ENCODE results near the gene RAD51B.

Gene RAD51B

DNA sequence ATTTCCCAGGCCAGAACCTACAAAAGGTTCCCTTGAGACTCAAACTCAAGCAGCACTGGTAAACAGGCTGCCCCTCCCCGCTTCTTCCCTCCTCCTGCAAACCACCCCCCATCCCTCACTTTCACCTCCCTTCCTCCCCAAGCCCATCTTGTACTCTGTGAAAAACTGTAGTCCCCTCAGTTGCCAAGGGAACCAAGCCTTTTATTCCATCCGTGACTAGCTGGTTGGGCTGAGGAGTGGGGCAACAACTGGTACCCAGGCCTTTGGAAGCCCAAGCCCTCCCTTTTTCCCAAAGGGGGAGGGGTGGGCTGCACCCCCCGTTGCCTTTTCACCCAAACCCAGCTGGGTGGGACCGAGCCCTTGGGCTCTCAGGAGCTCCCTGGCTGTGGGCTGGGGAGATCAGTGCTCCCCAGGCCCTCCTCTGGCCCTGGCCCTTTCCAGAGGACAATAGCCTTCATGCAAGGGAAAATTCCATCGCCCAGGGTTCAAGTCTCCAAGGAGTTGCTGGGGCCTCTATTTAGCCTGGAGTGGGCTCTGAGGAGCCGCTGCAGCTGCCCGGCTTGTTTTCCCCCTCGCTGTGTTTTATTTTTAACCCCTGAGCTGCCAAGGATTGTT, 911.3 kb downstream of the RAD51B start:
- no peak for DNase-seq

DNA sequence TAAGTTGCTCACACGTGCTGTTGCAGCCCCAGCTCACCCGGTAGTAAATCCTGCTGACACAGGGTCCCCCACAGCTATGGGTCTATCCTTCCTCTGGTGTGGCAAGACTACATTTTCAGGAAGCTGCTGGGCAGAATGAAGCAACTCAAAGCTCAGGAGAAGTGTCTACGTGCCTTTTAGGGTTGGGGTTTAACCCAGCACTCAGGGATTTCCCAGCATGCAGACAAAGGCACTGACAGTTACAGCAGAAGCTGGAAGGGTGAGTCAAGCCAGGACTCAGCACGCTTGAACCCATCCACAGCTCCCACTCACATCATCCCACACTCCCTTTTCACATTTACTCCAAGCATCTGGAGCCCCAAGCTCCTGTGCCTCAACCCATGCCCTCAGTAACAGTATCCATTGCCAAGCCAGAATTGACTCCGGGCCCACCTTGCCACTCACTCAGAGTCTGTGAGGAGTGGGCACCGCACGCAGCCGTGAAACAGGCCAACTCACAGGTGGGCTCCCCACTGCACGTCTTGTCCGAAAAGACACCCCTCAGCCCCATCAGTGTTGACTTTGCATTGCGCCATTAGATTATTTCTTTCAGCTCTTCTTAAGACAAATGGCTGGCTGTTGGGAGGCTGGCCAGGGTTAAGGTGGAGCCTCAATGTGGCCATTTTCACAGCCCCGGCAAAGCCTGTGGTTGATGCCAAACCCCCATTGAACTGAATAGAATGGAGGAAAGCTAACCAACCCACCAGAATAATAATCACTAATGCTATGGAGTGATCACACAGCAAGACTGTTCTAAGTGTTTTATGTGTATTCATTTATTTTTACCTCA, 913.7 kb downstream of the RAD51B start:
- peak; percentile 27 for DNase-seq

DNA sequence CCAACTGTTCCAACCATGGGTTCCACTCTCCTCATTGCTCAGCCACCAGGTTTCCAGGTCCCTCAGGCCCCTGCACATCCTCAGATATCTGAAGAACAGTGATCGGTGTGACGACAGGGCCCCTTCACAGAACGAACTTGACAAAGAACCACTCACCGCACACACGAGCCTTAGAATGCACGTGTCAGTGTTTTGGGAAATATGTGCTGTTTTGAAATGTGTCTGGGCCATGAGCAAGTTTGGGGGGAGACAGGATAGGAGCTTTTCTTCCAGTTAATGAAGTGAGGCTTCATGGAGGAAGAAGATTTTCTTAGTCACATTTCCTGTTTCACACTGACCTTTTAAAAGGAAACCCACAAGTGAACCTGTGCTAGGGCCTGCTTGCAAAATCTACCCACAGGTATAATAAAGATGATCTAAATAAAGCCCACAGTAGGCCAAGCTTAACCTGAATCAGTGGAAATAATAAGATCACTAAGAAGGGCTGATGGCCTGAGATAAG, 914.7 kb downstream of the RAD51B start:
- DNase-seq: peak; percentile 52

DNA sequence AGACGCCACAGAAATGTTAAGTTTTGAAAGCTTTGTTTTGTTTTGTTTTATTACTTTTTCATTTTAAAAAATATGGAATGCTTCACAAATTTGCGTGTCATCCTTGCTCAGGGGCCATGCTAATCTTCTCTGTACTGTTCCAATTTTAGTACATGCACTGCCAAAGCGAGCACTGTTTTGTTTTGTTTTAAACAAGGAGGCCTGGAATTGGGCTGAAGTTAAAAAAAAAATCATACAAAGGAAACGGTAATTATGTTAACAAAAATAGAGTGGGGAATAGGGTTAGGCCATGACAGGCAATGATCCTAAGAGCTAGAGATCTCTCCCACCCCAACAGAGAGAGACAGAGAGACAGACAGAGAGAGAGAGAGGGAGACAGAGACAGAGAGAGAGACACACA, 916.3 kb downstream of the RAD51B start:
- no peak for DNase-seq

DNA sequence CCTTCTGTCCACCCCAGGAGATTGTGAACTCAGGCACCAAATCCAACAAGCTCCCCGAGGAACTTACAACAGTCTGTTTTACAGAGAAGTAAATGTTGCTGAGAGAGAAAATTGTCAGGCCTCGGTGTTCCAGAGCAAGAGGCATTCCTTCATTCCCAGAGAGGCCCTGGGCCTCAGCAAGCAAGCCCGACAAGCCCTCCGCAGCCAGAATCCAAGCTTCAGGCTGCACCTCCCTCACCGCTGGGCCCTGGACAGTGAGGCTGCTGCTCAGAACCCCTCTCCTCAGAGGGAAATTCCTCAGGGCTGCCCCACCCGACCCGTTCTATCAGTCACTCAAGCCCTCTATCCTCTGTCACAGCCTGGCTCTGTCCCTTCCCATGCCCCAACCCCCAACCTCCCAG, 916.9 kb downstream of the RAD51B start:
- DNase-seq: no peak

DNA sequence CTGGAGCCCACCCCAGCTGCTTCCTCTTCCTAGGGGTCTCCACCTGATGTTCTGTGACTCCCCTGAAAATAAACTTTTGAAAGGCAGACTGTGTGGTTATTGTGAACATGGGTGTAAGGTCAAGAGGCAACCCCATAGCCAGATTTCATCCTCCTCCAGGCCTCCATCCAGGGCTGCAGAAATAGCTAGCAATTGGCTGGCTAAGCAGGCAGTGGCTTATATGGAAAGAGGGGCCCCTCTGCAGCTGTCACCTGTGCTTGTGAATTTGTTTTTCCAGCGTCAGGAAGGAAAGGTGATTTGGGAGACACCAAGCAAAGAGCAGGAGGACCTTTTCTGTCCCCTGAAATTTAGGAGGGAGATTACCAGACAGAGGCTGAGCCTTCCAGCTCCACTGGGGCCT, 917.5 kb downstream of the RAD51B start:
- no peak for DNase-seq

DNA sequence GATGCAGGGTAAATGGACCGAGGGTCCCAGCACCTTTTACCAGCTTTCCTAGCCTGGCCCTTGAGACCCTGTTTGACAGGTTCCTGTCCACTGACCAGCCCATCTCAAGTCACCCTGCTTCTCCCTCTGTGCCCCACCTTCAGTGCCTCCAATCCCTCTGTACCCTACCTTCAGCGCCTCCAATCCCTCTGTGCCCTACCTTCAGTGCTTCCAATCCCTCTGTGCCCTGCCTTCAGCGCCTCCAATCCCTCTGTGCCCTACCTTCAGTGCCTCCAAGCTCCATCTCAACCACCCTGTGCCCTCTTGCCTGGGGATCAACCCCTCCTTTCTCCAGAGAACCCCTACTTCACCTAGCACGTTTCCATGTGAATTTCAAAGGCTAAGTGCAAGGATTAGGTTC, 919.0 kb downstream of the RAD51B start:
- no peak for DNase-seq

DNA sequence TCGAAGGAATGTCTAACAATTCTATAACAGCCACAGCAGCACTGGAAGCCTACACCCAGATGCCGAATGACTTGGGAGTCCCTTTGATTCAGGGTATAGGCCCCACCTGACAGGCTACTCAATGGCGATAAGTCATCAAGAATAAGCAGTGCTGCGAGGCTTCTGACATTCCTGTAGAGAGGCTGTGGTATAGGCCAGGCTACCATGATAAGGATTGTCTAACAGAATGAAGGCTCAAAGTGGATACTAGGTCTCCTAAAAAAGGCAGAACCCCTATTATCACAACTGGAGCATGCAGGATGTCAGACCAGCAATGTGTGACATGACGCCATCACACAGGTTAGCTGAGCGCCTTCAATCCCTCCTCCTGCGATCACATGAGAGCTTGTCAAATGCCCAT, 920.1 kb downstream of the RAD51B start:
- no peak for DNase-seq

DNA sequence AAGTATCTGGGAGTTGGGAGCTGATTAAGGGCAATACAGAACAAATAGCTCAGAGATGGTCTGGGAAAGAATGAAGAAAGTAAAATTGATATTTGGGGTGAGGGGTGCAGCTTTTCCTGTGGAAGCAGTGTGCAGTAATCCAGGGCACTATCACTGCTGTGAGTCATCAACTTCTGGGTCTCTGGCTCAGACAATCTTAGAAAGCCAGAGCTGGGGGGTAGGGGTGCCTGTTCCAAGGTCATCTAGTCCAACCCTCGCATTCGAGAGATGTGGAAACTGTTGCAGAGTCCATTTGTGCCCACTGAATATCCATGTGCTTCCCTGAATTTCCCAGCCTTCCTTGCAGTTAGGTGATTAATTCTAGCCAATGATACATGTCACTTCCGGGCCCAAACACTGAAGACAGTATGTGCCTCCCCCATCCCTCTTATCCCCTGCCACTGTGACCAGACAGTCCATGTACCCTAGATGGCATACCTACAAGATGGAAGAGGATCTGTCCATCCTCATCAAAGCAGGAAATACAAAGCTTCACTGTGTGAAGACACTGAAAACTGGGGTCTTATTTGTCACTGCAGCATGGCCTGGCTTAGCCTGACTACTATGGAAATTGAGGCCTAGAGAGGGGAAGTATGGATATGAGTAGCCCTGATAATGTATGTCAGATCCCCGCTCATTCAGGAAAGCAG, 921.4 kb downstream of the RAD51B start:
- DNase-seq: no peak

DNA sequence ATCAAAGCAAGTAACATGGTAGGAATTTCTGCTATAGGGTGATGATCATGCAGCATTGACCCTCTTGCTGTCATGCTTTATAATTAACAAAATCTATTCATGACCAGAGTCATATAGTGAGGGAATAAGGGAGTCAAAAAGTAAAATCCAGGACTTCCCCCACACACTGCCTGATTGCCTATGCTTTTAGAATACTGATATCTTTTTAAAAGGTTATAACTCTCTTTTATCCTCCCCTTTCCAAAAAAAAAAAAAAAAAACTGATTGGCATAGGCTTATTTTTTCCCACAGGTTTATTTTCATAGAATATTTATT, 921.9 kb downstream of the RAD51B start:
- no peak for DNase-seq

DNA sequence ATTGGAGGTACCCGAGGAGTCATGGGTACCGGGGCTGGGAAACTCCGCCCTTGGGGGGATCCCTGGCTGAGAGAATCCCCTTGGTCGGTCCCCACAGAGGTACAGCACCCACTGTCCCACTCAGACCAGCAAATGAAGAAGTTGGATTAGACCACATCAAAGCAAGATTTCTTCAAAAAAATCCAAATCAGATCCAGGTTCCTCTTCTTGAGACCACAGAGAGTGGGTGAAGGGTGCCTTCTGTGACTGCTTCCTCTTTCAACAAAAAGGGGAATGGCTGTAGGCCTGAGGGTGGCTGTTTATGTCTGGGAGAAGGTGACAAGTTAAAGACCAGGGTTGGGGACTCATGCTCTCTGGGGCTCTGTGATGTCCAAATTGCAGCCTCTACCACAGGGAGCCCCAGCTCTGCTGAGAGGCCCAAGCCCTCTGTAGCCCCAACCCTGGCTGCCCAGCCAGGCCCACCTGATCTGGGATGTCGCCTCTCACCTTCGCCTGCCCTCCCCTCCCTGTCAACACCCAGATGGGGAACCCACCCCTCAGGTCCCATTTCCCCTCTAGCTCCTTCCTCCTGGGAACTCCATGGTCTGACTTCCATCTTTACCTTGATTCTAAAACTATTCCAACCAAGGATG, 922.4 kb downstream of the RAD51B start:
- peak; percentile 37 for DNase-seq

DNA sequence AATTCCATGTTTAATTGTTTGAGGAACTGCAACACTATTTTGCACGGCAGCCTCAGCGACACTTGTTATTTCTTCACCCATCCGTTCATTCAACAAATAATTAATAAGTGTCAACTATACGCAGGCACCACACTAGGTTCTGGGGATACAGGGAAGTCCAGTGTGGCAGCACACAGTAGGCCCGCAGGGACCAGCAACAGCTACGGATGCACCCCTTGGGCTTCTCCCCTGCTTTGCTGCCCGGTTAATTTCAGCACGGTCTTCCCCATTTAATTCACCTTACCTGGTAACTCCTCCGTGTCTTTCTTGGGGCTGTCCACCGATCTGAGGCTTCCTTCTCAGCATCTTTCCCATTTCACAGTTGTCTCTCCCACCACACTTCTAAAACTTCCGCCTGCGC, 925.0 kb downstream of the RAD51B start:
- no peak for DNase-seq

DNA sequence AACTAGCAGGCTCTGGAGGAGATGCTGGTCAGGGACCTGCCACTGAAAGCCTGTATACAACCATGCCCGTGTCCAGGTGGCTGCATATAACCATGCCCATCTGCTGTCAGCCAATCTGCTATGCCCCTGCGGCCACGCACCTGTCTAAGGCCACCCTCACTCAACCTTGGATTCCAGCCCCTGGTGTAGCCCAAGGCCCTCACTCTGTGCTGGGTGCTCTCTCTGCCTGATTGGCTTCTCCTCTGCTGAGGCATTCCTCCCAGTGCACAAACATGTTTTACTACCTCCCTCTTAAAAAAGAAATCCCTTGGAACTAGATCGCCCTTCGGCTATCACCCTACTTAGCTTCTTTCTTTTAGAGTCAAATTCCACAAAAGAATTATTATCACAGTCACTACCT, 927.8 kb downstream of the RAD51B start:
- no peak for DNase-seq

DNA sequence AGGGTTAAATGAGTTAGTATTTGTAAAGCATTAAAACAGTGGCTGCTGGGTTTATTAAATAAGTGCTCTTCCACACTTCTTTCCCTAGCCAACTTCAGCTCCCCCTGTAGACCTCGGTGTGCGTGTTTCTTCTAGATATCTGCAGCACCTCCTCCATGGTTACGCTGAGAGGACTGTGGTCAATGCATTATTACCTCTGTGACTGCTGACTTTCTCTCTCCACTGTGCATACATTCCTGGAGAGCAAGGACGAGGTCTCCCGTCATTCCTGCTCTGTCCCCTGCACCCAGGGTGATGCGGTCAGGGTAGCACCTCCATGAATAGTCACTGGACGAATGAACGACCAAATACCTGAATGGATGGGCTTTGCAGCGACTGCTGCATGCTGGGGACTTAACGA, 928.7 kb downstream of the RAD51B start:
- no peak for DNase-seq

DNA sequence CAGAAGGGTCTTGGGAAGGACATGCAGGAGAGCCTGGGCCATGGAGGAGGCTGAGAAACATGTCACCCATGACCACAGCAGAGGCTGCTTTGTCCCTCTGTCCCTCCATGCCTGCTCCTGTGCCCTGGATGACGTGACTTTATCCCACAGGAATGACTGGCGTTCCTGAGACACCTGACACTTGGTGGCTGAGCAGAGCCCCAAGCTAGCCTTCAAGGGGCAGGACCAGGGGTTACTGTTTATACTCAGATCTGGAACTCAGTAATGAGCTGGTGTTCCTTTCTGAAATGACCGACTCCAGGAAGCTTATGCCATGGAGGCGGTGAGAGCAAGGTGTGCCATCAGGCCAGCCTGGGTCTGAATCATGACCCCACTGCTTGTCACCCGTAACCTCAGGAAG, 929.1 kb downstream of the RAD51B start:
- DNase-seq: no peak

DNA sequence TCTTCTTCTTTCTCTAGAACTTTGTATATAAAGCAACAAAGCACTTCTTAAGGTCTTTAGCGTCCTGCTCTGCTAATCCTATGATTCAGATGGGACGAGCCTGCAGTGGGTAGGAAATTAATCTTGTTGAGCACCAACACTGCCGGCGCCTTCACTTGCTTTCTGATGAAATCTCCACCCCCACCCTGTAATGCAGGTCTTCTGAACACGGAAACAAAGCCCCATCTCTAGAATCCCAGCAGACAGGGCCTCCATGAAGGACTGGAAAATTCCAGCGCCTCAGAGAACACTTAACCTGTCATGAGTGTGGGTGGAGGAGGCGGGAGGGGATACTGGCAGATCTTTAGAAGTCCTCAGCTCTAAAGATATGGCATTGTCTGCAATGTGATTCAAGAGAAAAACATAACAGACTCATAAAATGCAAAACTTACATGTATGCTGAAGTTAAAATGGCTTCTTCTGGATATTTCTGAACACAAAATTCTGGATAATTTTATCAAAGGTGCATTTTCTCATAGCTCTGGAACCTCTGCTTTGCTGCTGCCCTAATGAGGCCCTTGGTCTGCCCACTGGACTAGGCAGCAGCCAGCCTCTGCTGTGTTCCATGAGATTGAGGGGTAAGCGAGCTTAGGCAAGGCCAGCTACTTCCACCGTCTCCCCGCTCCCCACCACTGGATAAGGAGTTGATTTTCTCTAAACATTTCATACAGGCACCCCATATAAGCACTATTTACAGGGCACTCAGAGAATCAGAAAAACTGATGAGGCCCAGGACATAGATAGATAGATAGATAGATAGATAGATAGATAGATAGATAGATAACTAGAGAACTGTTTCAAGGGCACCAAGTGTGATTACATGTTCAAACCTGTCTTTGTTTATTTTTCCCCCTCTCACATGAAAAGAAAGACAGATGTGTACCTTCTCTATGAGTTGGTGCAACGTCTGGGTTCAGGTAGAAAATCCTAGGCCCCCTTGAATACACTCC, 930.2 kb downstream of the RAD51B start:
- no peak for DNase-seq

DNA sequence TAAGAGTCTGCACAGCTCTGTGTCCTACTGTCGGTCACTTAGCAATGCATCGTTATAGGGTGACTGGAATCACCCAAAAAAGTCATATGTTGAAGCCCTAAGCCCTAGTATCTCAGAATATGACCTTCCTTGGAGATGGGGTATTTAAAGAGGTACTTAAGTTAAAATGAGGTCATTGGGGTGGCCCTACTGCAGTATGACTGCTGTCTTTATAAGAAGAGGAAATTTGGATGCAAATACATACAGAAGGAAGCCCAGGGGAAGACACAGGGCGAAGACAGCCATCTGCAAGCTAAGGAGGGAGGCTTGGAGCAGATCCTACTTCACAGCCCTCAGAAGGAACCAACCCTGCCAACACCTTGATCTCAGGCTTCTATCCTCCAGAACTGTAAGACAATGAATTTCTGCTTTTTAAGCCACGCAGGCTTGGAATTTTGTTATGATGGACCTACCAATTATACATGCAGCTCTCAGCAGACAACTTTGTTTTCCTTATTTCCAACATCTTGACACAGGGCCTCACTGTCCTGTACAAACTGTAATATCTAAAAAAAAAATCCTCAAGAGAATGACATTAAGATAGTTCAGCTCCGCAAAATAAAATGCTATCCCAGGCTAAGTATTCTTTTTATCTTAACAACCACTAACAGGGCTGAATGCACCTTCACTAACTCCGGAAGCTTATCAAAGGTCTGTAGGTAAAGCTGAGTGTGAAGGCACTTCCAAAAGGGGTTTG, 932.9 kb downstream of the RAD51B start:
- DNase-seq: no peak

DNA sequence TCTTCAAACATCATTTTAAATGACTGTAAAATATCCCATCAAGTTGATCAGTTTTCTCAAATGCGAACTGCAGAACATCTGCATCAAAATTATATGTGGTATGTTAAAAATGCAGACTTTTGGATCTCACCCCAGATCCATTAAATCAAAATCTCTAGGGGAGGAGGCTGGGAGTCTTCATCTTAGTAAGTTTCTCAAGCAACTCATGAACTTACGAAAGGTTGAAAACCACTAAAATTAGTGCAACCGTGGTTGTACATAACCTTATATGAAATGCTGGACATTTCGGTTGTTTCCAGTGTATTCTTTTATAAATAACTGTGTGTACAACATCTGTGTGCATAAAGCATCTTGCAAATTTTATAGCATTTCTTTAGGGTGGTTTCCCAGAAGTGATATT, 934.1 kb downstream of the RAD51B start:
- no peak for DNase-seq

DNA sequence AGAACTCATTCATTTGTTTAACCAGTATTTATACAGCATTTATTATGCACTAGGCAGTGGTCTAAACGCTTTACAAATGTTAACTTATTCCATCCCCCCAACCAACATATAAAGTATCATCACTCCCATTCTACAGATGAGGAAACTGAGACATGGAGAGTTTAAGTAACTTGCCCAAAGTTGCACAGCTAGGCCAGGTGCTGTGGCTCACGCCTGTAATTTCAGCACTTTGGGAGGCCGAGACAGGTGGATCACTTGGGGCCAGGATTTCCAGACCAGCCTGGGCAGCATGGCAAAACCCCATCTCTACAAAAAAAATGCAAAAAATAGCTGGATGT, 935.4 kb downstream of the RAD51B start:
- DNase-seq: no peak

DNA sequence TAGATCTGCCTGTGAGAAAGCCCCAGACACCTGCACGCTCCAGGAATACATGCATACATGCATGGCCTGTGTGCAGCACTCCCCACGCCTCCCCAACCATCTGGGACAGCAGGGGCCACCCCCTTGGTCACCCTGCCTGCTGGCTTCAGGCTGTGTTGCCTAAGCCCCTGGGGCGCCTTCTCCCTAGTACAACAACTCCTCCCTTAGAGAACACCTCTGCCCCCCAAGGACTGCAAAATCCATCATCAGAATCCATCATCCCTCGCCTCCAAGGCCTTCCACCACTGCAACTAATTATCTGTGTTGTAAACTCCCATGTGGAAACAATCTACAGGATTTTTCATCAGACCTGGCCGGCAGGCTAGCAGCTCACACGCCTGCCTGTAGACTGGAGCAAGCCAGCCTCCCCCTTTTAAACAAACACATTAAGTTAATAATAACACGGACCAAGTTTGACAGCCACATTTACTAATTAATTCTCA, 936.5 kb downstream of the RAD51B start:
- DNase-seq: no peak

DNA sequence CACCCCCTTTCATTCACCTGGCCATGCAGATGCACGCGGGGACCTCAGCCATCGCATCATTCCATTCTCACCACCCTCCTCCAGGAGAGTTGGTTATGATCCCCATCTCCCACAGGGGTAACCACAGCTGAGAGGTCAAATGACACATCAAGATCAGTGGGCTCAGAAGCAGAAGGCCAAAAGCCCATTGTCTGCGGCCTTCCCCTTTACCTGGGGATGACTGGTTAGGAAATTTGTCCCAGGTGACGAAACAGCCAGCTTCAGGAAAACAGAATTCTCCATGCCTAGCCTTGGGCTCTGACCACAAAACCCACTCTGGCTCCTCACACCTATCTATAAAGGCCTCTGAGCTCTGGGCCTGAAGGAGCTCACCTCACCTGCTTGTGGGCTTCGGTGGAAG, 937.2 kb downstream of the RAD51B start:
- no peak for DNase-seq

DNA sequence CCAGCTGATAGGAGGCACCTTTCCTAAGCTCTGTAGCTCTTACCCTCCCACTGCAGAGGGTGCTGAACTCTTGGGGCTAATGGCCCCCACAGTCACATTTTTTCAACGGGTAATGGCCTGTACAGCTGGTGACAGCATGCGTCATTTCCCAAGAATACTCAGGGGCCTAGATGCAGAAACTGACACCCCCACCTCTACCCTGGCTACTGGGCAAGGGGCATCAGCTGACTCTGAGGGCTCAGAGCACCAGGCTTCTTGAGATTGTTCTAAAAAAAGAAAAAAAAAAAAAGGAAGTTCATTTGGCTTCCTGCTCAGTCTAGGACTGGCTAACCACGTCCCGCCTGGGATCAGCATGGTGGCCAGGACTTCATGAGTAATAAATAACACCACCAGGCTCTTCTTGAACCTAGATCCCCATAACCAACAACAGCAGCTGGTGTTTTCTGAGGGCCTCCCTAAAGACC, 938.1 kb downstream of the RAD51B start:
- DNase-seq: peak; percentile 16

Measured in CD4-positive, alpha-beta T cell treated with Interleukin-17A for 1 hour (primary cell).